ENCODE measurements around the gene KIAA0319L.

- TF ChIP-seq POLR2AphosphoS5 (IDR thresholded peaks at IDR 0.05; ENCODE audit: low read depth) = no peak
- no peak for TF ChIP-seq CTCF (conservative IDR thresholded peaks at IDR 0.05; ENCODE audit: low read depth in 2 of 2)
- TF ChIP-seq EZH2 (IDR thresholded peaks at IDR 0.05; ENCODE audit: low read depth, unreplicated experiment) = no peak
- no peak for TF ChIP-seq CREB1 (CRISPR knock-in tag; IDR thresholded peaks at IDR 0.05; ENCODE audit: low read depth)
- TF ChIP-seq, protein P1, sequence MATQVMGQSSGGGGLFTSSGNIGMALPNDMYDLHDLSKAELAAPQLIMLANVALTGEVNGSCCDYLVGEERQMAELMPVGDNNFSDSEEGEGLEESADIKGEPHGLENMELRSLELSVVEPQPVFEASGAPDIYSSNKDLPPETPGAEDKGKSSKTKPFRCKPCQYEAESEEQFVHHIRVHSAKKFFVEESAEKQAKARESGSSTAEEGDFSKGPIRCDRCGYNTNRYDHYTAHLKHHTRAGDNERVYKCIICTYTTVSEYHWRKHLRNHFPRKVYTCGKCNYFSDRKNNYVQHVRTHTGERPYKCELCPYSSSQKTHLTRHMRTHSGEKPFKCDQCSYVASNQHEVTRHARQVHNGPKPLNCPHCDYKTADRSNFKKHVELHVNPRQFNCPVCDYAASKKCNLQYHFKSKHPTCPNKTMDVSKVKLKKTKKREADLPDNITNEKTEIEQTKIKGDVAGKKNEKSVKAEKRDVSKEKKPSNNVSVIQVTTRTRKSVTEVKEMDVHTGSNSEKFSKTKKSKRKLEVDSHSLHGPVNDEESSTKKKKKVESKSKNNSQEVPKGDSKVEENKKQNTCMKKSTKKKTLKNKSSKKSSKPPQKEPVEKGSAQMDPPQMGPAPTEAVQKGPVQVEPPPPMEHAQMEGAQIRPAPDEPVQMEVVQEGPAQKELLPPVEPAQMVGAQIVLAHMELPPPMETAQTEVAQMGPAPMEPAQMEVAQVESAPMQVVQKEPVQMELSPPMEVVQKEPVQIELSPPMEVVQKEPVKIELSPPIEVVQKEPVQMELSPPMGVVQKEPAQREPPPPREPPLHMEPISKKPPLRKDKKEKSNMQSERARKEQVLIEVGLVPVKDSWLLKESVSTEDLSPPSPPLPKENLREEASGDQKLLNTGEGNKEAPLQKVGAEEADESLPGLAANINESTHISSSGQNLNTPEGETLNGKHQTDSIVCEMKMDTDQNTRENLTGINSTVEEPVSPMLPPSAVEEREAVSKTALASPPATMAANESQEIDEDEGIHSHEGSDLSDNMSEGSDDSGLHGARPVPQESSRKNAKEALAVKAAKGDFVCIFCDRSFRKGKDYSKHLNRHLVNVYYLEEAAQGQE (IDR thresholded peaks at IDR 0.05; ENCODE audit: unreplicated experiment) = no peak
- no peak for TF ChIP-seq EZH2phosphoT487 (IDR thresholded peaks at IDR 0.05; ENCODE audit: unreplicated experiment)
- TF ChIP-seq JUNB (IDR thresholded peaks at IDR 0.05; ENCODE audit: unreplicated experiment) = no peak
- TF ChIP-seq ETS1 (IDR thresholded peaks at IDR 0.05) = no peak
- TF ChIP-seq STAT1 (IDR thresholded peaks at IDR 0.05; ENCODE audit: unreplicated experiment) = no peak
- TF ChIP-seq, protein P2, sequence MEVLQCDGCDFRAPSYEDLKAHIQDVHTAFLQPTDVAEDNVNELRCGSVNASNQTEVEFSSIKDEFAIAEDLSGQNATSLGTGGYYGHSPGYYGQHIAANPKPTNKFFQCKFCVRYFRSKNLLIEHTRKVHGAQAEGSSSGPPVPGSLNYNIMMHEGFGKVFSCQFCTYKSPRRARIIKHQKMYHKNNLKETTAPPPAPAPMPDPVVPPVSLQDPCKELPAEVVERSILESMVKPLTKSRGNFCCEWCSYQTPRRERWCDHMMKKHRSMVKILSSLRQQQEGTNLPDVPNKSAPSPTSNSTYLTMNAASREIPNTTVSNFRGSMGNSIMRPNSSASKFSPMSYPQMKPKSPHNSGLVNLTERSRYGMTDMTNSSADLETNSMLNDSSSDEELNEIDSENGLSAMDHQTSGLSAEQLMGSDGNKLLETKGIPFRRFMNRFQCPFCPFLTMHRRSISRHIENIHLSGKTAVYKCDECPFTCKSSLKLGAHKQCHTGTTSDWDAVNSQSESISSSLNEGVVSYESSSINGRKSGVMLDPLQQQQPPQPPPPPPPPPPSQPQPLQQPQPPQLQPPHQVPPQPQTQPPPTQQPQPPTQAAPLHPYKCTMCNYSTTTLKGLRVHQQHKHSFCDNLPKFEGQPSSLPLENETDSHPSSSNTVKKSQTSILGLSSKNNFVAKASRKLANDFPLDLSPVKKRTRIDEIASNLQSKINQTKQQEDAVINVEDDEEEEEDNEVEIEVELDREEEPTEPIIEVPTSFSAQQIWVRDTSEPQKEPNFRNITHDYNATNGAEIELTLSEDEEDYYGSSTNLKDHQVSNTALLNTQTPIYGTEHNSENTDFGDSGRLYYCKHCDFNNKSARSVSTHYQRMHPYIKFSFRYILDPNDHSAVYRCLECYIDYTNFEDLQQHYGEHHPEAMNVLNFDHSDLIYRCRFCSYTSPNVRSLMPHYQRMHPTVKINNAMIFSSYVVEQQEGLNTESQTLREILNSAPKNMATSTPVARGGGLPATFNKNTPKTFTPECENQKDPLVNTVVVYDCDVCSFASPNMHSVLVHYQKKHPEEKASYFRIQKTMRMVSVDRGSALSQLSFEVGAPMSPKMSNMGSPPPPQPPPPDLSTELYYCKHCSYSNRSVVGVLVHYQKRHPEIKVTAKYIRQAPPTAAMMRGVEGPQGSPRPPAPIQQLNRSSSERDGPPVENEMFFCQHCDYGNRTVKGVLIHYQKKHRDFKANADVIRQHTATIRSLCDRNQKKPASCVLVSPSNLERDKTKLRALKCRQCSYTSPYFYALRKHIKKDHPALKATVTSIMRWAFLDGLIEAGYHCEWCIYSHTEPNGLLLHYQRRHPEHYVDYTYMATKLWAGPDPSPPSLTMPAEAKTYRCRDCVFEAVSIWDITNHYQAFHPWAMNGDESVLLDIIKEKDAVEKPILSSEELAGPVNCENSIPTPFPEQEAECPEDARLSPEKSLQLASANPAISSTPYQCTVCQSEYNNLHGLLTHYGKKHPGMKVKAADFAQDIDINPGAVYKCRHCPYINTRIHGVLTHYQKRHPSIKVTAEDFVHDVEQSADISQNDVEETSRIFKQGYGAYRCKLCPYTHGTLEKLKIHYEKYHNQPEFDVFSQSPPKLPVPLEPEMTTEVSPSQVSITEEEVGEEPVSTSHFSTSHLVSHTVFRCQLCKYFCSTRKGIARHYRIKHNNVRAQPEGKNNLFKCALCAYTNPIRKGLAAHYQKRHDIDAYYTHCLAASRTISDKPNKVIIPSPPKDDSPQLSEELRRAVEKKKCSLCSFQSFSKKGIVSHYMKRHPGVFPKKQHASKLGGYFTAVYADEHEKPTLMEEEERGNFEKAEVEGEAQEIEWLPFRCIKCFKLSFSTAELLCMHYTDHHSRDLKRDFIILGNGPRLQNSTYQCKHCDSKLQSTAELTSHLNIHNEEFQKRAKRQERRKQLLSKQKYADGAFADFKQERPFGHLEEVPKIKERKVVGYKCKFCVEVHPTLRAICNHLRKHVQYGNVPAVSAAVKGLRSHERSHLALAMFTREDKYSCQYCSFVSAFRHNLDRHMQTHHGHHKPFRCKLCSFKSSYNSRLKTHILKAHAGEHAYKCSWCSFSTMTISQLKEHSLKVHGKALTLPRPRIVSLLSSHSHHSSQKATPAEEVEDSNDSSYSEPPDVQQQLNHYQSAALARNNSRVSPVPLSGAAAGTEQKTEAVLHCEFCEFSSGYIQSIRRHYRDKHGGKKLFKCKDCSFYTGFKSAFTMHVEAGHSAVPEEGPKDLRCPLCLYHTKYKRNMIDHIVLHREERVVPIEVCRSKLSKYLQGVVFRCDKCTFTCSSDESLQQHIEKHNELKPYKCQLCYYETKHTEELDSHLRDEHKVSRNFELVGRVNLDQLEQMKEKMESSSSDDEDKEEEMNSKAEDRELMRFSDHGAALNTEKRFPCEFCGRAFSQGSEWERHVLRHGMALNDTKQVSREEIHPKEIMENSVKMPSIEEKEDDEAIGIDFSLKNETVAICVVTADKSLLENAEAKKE (CRISPR knock-in tag; IDR thresholded peaks at IDR 0.05) = no peak
Measured at GRCh38 chr1:35590476-35591040, 33.4 kb upstream of the KIAA0319L start.

Data from GM23338 (cell line).